Measurements from ENCODE around the gene PRSS36. TPM values are rescaled to one million over a fixed set of nuclear protein-coding genes. Genes with fewer than 3 reads are reported as not detected.

Gene PRSS36
- total RNA-seq, 1 experiment from 2014 or later = 0.41 TPM

GRCh38 chr16:31192856-31193642, 43.2 kb upstream of the PRSS36 start:
- TF ChIP-seq EZH2 (IDR thresholded peaks at IDR 0.05; ENCODE audit: borderline replicate concordance, low read depth, low read length, poor library complexity, severe bottlenecking) = no peak
- TF ChIP-seq, protein P1, sequence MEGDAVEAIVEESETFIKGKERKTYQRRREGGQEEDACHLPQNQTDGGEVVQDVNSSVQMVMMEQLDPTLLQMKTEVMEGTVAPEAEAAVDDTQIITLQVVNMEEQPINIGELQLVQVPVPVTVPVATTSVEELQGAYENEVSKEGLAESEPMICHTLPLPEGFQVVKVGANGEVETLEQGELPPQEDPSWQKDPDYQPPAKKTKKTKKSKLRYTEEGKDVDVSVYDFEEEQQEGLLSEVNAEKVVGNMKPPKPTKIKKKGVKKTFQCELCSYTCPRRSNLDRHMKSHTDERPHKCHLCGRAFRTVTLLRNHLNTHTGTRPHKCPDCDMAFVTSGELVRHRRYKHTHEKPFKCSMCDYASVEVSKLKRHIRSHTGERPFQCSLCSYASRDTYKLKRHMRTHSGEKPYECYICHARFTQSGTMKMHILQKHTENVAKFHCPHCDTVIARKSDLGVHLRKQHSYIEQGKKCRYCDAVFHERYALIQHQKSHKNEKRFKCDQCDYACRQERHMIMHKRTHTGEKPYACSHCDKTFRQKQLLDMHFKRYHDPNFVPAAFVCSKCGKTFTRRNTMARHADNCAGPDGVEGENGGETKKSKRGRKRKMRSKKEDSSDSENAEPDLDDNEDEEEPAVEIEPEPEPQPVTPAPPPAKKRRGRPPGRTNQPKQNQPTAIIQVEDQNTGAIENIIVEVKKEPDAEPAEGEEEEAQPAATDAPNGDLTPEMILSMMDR (conservative IDR thresholded peaks at IDR 0.05; ENCODE audit: low read depth, low read length) = no peak
- no peak overlapping the region for H3K27ac ChIP-seq (ENCODE audit: low read depth, low read length, poor library complexity, severe bottlenecking)
- H3K4me1 ChIP-seq (ENCODE audit: insufficient read depth, low read length, poor library complexity, severe bottlenecking) = no peaks in the 10 kb centered on the region
- ChIA-PET POLR2A (ENCODE audit: low non-redundant PET) (no interaction called here), CTCF (no interaction called here)
- no peaks in the 10 kb centered on the region for H3K27me3 ChIP-seq (replicated peaks; ENCODE audit: insufficient read depth, low read depth, low read length, poor library complexity)
- H3K9me3 ChIP-seq (ENCODE audit: low read depth, low read length, poor library complexity, severe bottlenecking) = no peaks in the 10 kb centered on the region
- peaks cover 90% of the 10 kb centered on the region for H3K36me3 ChIP-seq (ENCODE audit: insufficient read depth, low read length, poor library complexity, severe bottlenecking)
- intact Hi-C loops (cut with micrococcal nuclease; ENCODE audit: unreplicated experiment) = no loop called here
- BruUV-seq (replicated peaks) = no TSS peak
- DNase-seq (ENCODE audit: low spot score) = no peak
- no peak overlapping the region for H3K4me3 ChIP-seq (ENCODE audit: low read depth, low read length, poor library complexity, severe bottlenecking)

DNA sequence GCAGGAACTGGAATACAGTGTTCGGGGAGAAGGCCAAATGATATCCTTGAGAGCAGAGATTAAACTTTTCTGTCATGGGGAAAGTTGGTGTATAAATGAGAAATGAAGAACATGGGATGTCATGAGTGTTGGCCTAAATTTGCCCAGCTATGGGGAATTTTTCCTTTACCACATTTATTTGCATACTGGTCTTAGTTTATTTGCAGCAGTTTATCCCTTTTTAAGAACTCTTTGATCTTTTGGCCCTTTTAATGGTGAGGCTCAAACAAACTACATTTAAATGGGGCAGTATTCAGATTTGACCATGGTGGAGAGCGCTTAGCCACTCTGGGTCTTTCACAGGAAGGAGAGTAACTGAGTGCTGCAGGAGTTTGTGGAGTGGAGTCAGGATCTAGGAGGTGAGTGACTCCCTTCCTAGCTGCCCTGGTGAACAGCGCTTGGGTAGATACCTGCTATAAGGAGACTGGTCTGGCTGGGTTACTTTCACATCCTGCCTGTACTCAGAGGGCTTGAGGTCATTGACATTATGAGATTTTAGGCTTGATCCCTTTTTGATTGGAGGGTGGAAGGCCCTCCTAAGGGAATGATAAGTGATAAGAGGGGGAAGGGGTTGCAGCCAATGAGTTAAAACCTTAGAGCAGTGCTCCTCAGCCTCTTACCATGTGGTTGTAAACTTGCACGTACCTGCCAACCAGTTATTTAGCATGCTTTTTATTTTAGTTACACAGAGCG, 42.0 kb upstream of the PRSS36 start:
- Histone ChIP-seq H3K27me3 (replicated peaks; ENCODE audit: insufficient read depth, low read depth, low read length, poor library complexity) (no peaks in the 10 kb centered on the region), H3K4me3 (ENCODE audit: low read depth, low read length, poor library complexity, severe bottlenecking) (no peak overlapping the region), H3K36me3 (ENCODE audit: insufficient read depth, low read length, poor library complexity, severe bottlenecking) (peaks cover 100% of the 10 kb centered on the region), H3K27ac (ENCODE audit: low read depth, low read length, poor library complexity, severe bottlenecking) (no peak overlapping the region), H3K9me3 (ENCODE audit: low read depth, low read length, poor library complexity, severe bottlenecking) (no peaks in the 10 kb centered on the region), H3K4me1 (ENCODE audit: insufficient read depth, low read length, poor library complexity, severe bottlenecking) (no peaks in the 10 kb centered on the region)
- CTCF ChIA-PET = no interaction called here
- BruUV-seq (replicated peaks) = no TSS peak
- no peak for DNase-seq (ENCODE audit: low spot score)
- POLR2A ChIA-PET (ENCODE audit: low non-redundant PET) = no interaction called here
- intact Hi-C loops (cut with micrococcal nuclease; ENCODE audit: unreplicated experiment) = no loop called here
- no peak for TF ChIP-seq EZH2 (IDR thresholded peaks at IDR 0.05; ENCODE audit: borderline replicate concordance, low read depth, low read length, poor library complexity, severe bottlenecking)
- TF ChIP-seq, protein P1 (conservative IDR thresholded peaks at IDR 0.05; ENCODE audit: low read depth, low read length) = no peak

GRCh38 chr16:31190818-31191444, 41.1 kb upstream of the PRSS36 start:
- Histone ChIP-seq H3K27ac (ENCODE audit: low read depth, low read length, poor library complexity, severe bottlenecking) (no peak overlapping the region), H3K27me3 (replicated peaks; ENCODE audit: insufficient read depth, low read depth, low read length, poor library complexity) (no peaks in the 10 kb centered on the region), H3K36me3 (ENCODE audit: insufficient read depth, low read length, poor library complexity, severe bottlenecking) (peaks cover 100% of the 10 kb centered on the region), H3K9me3 (ENCODE audit: low read depth, low read length, poor library complexity, severe bottlenecking) (no peaks in the 10 kb centered on the region), H3K4me3 (ENCODE audit: low read depth, low read length, poor library complexity, severe bottlenecking) (no peak overlapping the region), H3K4me1 (ENCODE audit: insufficient read depth, low read length, poor library complexity, severe bottlenecking) (no peaks in the 10 kb centered on the region)
- ChIA-PET POLR2A (ENCODE audit: low non-redundant PET) (no interaction called here), CTCF (no interaction called here)
- intact Hi-C loops (cut with micrococcal nuclease; ENCODE audit: unreplicated experiment) = no loop called here
- BruUV-seq (replicated peaks) = no TSS peak
- TF ChIP-seq, protein P1 (conservative IDR thresholded peaks at IDR 0.05; ENCODE audit: low read depth, low read length) = no peak
- TF ChIP-seq EZH2 (IDR thresholded peaks at IDR 0.05; ENCODE audit: borderline replicate concordance, low read depth, low read length, poor library complexity, severe bottlenecking) = no peak
- DNase-seq (ENCODE audit: low spot score) = no peak

Measured in A673 (cell line).